Large intestine (tissue), 3 donors: ENCODE results near the gene ITM2C. TPM values are rescaled to one million over a fixed set of nuclear protein-coding genes. Genes with fewer than 3 reads are reported as not detected.
A peak's percentile ranks its signal among the peaks of the same experiment; 100 is the strongest.

ENCODE experiments used
- DNase-seq, 2 donors: peaks; one replicate each; pipeline versions ENCODE4 v3.0.0 to v3.0.0-alpha.2; 2013
- H3K27ac ChIP-seq: one replicate; pipeline ENCODE4 v1.5.1; 2013; ENCODE audit warnings: low read length
- H3K27me3 ChIP-seq: 2 replicates; pipeline ENCODE4 v1.6.1; 2013; ENCODE audit warnings: low read length; ENCODE audit not compliant: control insufficient read depth, insufficient read depth
- H3K36me3 ChIP-seq: 2 replicates; pipeline ENCODE4 v1.6.1; 2013; ENCODE audit warnings: low read length; ENCODE audit not compliant: control insufficient read depth, insufficient read depth
- H3K4me1 ChIP-seq: one replicate; pipeline ENCODE4 v1.6.1; 2013; ENCODE audit warnings: low read length; ENCODE audit not compliant: control insufficient read depth, insufficient read depth
- H3K4me3 ChIP-seq: one replicate; pipeline ENCODE4 v1.5.1; 2013; ENCODE audit warnings: low read length
- H3K9me3 ChIP-seq: one replicate; pipeline ENCODE4 v1.6.1; 2013; ENCODE audit warnings: mild to moderate bottlenecking, low read depth, low read length, moderate library complexity; ENCODE audit not compliant: control insufficient read depth
- WGBS: methylation state at CpG from one replicate; pipeline ENCODE4 v1.1.5; 2013; ENCODE audit warnings: low lambda C conversion rate; ENCODE audit not compliant: insufficient coverage; 5-methylcytosine and 5-hydroxymethylcytosine counted together
- polyA plus RNA-seq: library from polyadenylated mRNA; unstranded; fragments of 120-200 nt; gene quantifications from one replicate; pipeline ENCODE4 v1.2.1, GENCODE V29; 2013

The ITM2C gene
- polyA plus RNA-seq, 1 donor = 321 TPM

DNA sequence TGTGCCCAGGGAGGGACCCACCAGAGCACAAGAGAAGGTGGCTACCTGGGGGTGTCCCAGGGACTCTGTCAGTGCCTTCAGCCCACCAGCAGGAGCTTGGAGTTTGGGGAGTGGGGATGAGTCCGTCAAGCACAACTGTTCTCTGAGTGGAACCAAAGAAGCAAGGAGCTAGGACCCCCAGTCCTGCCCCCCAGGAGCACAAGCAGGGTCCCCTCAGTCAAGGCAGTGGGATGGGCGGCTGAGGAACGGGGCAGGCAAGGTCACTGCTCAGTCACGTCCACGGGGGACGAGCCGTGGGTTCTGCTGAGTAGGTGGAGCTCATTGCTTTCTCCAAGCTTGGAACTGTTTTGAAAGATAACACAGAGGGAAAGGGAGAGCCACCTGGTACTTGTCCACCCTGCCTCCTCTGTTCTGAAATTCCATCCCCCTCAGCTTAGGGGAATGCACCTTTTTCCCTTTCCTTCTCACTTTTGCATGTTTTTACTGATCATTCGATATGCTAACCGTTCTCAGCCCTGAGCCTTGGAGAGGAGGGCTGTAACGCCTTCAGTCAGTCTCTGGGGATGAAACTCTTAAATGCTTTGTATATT is 14.0 kb downstream of the ITM2C start:
- H3K36me3 ChIP-seq = peaks cover 49% of the 10 kb centered on the region
- peak in 1 of 2 donors; percentile 35 for DNase-seq
- WGBS = 60% methylated on average over 1 of the region's 10 CpGs
- H3K9me3 ChIP-seq = no peaks in the 10 kb centered on the region
- peak overlapping the region; percentile 75 for H3K27ac ChIP-seq
- H3K4me3 ChIP-seq = no peak overlapping the region
- H3K27me3 ChIP-seq = no peaks in the 10 kb centered on the region
- H3K4me1 ChIP-seq = peaks cover 42% of the 10 kb centered on the region

DNA sequence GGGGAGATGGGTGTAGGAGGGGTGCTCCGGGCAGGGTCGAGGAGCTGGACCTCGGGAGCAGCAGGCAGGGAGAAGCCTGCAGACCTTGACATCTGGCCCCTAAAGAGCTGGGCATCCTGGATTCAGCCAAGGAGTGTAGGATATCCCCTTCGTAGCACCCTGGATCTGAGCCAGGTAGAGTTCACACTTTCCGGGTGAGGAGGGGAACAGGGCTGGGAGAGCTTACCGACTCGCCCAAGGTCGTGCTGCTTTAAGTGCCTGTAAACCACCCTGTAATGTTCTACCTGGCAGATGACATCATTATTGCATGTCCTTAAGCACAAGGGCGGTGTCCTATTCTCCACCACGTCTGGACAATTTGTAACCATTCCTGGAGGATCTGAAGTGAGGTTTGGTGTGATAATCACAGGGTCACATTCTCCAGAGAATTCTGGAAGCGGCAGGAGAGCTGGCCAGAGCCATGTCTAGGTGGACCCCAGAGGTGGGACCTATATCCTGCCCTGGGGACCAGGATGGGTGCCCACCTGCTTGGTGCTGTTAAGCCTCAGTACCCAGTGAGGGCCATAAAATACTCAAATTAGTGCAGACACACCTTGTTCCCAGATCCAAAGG is 14.6 kb downstream of the ITM2C start:
- no peaks in the 10 kb centered on the region for H3K27me3 ChIP-seq
- no peak overlapping the region for H3K4me3 ChIP-seq
- peaks cover 39% of the 10 kb centered on the region for H3K4me1 ChIP-seq
- DNase-seq = peak; percentile 88 to 94
- peaks cover 42% of the 10 kb centered on the region for H3K36me3 ChIP-seq
- H3K9me3 ChIP-seq = no peaks in the 10 kb centered on the region
- no CpG with 5 or more reads among the region's 11 CpGs for WGBS
- H3K27ac ChIP-seq = peak overlapping the region; percentile 75

DNA sequence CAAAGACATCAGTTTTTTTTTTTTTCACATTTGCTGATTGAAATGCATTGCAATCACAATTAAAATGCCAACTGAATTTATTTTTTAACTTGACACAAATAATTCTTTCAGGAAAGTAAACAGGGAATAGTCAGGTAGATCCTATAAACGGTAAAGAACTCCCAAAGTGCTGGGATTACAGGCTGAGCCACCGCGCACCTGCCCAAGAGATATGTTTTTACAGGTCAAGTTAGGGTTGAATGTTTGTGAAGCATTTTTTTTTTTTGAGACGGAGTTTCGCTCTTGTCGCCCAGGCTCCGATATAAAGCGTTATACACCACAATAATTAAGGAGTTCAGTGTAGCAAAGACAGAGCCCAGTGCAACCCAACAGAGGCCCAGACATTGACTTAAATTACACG is 15.1 kb downstream of the ITM2C start:
- Histone ChIP-seq H3K27ac (peak overlapping the region; percentile 75), H3K36me3 (peaks cover 37% of the 10 kb centered on the region), H3K27me3 (no peaks in the 10 kb centered on the region), H3K4me1 (peaks cover 39% of the 10 kb centered on the region), H3K4me3 (no peak overlapping the region), H3K9me3 (no peaks in the 10 kb centered on the region)
- 86% methylated on average over 4 of the region's 9 CpGs for WGBS
- no peak for DNase-seq

DNA sequence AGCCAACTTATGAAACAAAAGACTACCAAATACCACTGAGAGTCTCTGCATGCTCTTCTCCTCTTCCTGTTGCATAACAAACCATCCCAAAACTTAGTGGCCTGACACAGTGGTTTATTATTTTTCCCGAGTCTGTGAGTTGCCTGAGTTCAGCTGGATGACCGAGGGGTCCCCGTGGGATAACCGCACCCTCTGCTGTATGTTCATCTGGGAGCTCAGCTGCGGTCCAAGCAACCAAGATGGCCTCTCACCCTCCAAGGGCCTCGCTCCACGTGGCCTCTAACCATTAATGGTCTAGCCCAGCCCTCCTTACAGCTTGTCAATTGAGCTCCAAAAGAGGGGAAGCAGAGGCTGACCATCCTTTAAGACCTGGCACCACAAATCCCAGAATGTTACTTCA is 17.1 kb downstream of the ITM2C start:
- H3K9me3 ChIP-seq = no peaks in the 10 kb centered on the region
- H3K27me3 ChIP-seq = no peaks in the 10 kb centered on the region
- no peak overlapping the region for H3K4me3 ChIP-seq
- DNase-seq = no peak
- no peak overlapping the region for H3K27ac ChIP-seq
- WGBS = no CpG with 5 or more reads among the region's 7 CpGs
- peaks cover 35% of the 10 kb centered on the region for H3K4me1 ChIP-seq
- H3K36me3 ChIP-seq = peaks cover 19% of the 10 kb centered on the region

DNA sequence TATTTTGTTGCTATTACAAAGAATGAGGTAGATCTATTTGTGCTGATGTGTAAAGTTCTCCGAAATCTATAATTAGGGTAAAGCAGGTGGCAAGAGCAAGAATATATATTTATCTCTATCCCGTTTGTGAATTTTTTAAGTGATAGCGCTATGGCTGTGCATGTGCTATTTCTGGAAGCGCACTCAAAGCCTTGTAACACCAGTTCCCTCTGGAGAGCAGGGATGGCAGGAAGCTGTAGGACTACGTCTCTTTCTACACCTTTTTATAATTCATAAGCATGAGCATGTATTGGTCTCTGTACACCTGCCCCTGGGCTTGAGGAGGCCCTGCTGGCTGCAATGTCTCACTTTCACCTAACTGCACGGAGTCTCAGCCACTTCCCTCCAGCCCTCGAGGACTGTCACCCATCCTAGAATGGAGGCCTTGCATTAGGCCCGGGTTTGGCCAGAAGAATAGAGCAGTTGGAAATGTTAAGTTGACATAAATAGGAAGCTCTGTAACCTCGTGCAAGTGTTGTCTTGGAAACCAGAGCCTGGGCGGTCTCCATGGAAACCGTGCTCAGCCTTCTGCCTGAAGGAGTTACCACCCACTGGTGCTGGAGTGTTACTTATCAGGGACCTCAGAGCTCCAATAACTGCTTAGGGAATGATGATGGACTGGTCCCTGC is 20.9 kb downstream of the ITM2C start:
- no peaks in the 10 kb centered on the region for H3K9me3 ChIP-seq
- 83% methylated on average over 1 of the region's 11 CpGs for WGBS
- H3K27me3 ChIP-seq = no peaks in the 10 kb centered on the region
- peak in 1 of 2 donors; percentile 33 for DNase-seq
- peaks cover 4% of the 10 kb centered on the region for H3K4me1 ChIP-seq
- no peaks in the 10 kb centered on the region for H3K36me3 ChIP-seq
- no peak overlapping the region for H3K4me3 ChIP-seq
- H3K27ac ChIP-seq = no peak overlapping the region

DNA sequence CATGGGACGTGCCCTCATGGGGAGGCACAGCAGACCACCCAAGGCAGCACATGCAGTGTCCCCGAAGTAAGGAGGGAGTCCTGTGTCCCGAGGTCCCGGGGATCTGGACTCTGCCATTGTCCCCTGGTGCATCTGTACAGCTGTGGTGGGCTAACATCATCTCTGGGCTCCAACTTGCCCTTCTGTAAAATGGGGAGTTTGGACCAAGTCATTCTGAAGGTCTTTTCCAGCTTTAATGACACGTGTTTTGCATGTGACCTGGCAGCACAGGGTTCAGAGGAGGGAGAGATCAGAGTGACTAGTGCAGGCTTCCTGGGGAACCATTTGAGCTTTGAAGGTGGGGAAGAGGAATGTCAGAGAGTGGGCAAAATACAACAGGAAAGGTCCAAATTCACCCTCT is 21.5 kb downstream of the ITM2C start:
- H3K4me1 ChIP-seq = peaks cover 4% of the 10 kb centered on the region
- H3K27me3 ChIP-seq = no peaks in the 10 kb centered on the region
- H3K4me3 ChIP-seq = no peak overlapping the region
- H3K36me3 ChIP-seq = no peaks in the 10 kb centered on the region
- no CpG with 5 or more reads among the region's 5 CpGs for WGBS
- no peak for DNase-seq
- no peak overlapping the region for H3K27ac ChIP-seq
- H3K9me3 ChIP-seq = no peaks in the 10 kb centered on the region

DNA sequence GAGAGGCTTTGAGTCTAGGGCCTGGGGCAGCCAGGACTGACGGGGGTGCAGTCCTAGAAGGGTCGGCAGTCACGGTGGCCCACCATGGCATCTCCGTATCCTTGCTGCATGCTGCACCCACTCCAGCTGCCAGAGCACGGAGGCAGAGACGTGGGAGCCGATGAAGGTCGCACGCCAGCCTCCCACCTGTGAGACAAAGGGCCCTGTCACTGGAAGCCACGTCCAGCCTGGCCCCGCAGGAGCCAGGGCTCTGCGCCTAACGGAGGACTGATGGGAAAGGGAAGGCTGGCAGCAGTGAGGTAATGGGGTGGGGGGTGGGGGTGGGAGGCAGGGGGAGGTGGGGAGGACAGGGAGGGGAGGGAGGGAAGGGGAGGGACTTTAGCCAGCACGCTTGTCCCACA is 21.9 kb downstream of the ITM2C start:
- no CpG with 5 or more reads among the region's 14 CpGs for WGBS
- no peaks in the 10 kb centered on the region for H3K27me3 ChIP-seq

DNA sequence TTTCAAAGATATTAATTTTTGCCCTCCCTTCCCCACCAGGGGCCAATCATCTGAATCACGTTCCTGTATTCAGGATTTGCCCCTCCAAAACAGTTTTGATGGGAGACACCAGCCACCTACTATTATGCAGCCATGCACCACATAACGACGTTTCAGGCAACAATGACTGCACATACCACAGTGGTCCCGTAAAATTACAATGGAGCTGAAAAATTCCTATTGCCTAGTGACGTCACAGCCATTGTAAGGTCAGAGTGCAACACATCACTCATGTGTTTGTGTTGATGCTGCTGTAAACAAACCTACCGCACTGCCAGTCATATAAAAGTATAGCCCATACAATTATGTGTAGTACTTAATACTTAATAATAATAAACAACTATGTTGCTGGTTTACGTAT is 22.6 kb downstream of the ITM2C start:
- H3K4me1 ChIP-seq = peaks cover 4% of the 10 kb centered on the region
- no peaks in the 10 kb centered on the region for H3K9me3 ChIP-seq
- no peaks in the 10 kb centered on the region for H3K27me3 ChIP-seq
- H3K27ac ChIP-seq = no peak overlapping the region
- H3K4me3 ChIP-seq = no peak overlapping the region
- no peaks in the 10 kb centered on the region for H3K36me3 ChIP-seq
- WGBS = 100% methylated on average over 1 of the region's 7 CpGs
- DNase-seq = no peak

More for the DNA sequence above, 21.9 kb downstream of the ITM2C start:
- Histone ChIP-seq H3K4me3 (no peak overlapping the region), H3K36me3 (no peaks in the 10 kb centered on the region), H3K9me3 (no peaks in the 10 kb centered on the region), H3K4me1 (peaks cover 4% of the 10 kb centered on the region), H3K27ac (no peak overlapping the region)
- DNase-seq = no peak

DNA sequence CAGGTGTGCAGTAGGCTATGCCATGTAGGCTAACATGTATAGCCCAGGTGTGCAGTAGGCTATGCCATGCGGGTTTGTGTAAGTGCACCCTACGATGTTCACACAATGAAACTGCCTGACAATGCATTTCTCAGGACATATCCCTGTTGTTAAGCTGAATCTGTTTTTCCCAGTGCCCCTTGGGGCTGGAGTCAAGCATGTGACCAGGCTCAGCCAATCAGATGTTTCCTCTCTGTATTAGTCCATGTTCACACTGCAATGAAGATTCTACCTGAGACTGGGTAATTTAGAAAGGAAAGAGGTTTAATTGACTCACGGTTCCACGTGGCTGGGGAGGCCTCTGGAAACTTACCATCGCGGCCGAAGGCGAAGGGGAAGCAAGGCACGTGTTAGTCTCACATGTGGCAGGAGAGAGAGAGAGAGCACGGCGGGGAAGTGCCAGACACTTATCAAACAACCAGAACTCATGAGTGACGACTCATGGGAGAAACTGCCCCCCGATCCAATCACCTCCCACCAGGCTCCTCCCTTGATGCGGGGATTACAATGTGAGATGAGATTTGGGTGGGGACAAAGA is 24.2 kb downstream of the ITM2C start:
- Histone ChIP-seq H3K27me3 (no peaks in the 10 kb centered on the region), H3K4me3 (no peak overlapping the region), H3K9me3 (no peaks in the 10 kb centered on the region), H3K4me1 (peaks cover 4% of the 10 kb centered on the region), H3K27ac (no peak overlapping the region), H3K36me3 (no peaks in the 10 kb centered on the region)
- no CpG with 5 or more reads among the region's 14 CpGs for WGBS
- DNase-seq = no peak

DNA sequence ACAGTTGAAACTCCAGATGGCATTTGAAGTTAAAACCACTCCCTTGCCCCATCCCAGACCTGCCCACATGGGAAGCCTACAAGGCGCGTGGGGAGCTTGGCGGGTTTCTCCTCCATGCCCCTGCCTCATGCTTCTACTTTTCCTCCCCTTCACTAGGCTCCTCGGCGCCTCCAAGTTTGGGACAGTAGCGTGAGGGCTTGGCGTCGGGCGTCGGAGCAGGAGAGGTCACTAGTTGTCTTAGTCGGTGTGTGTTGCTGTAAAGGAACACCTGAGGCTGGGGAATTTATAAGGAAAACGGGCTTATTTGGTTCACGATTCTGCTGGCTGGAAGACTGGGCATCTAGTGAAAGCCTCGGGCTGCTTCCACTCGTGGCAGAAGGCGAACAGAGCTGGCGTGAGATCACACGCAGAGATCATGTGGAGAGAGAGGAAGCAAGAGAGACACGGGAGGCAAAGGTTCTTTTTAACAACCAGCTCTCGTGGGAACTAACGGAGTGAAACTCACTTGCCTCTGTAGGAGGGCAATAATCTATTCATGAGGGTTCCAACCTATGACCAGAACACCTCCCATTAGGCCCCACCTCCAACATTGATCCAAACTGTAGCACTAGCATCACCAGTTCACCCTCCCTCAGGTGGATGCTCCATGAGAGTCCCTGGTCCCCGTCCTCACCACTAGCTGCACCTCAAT is 25.3 kb downstream of the ITM2C start:
- H3K27me3 ChIP-seq = no peaks in the 10 kb centered on the region
- DNase-seq = peak in 1 of 2 donors; percentile 46

More for the DNA sequence above, 25.3 kb downstream of the ITM2C start:
- H3K4me3 ChIP-seq = no peak overlapping the region
- no peaks in the 10 kb centered on the region for H3K9me3 ChIP-seq
- WGBS = no CpG with 5 or more reads among the region's 22 CpGs
- H3K4me1 ChIP-seq = peaks cover 4% of the 10 kb centered on the region
- no peaks in the 10 kb centered on the region for H3K36me3 ChIP-seq
- H3K27ac ChIP-seq = no peak overlapping the region
